HTERT RPE-1 (cell line): ENCODE data around the gene FAM170B.

Experiments
- in situ Hi-C: fragments of 300-500 bp; cut with MboI; formaldehyde crosslinking; loops from 4 replicates; pipeline ENCODE4 v1.14.3; 2020; ENCODE audit warnings: low sequenced_read_pairs

Gene FAM170B

DNA sequence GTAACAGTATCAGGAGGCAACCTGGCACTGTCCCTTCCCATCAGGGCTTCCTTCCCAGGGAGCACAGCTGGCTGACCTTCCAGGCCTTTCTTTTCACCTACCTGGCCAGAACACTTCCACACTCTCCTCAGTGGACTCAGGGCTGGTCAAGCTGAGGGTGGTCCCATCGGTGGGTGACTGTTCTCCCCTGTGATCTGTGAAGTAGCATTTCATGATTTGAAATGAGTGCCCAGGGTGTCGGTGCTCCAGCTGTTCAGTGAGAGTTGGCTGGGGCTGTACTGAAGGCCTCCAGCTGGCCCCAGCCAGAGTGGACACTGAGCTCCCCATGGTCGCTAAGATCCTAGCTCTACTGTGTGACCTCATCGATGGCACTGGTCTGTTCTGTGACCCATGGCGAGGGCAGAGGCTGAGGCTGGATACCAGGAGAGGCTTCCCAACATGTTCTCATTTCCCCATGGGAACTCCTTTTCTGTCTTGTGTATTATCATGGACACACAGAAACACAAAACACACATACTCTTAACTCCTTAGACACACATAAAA lies at the start of gene FAM170B:
FAM170B (minus strand) TSS at position 316 of the 543 bp plus-strand sequence; CDS start at position 213, 103 bp downstream.
- in situ Hi-C loops: no loop called here

DNA sequence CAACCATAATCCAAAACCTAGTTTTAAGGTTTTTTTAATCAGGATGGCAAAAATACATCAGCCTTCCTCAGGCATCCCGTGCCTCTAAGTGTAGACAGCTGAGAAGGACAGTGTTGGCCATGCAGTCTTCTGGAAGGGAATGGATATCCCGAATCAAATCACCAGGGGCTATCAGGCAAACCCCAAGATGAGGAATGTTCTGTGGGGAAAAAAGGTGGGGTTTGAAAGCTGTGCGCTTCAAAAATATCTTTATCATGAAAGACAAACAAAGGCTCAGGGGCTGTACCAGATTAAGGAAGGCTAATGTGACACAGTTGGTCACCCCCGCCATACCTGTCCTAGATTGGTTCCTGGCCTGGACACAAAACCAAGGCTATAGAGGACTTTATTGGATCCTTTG lies 49.0 kb upstream of the FAM170B start:
- in situ Hi-C loops: no loop called here

DNA sequence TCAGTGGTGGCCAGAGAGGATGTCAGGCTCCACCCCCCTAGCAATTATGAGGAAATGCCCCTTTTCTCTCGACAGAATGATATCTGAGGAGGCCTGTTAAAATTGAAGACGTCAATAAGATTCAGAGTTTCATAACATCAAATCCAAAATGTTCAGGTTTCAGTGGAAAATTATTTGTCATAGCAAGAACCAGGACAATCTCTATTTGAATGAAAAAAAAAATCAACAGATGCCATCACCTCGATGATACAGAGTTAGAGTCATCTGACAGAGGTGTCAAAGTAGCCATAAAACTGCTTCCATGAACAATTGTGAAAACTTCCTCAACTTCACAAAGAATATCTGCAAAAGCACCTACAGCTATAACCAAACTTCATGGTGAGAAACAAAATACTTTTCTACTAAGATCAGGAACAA lies 46.6 kb upstream of the FAM170B start:
- in situ Hi-C loops: no loop called here

DNA sequence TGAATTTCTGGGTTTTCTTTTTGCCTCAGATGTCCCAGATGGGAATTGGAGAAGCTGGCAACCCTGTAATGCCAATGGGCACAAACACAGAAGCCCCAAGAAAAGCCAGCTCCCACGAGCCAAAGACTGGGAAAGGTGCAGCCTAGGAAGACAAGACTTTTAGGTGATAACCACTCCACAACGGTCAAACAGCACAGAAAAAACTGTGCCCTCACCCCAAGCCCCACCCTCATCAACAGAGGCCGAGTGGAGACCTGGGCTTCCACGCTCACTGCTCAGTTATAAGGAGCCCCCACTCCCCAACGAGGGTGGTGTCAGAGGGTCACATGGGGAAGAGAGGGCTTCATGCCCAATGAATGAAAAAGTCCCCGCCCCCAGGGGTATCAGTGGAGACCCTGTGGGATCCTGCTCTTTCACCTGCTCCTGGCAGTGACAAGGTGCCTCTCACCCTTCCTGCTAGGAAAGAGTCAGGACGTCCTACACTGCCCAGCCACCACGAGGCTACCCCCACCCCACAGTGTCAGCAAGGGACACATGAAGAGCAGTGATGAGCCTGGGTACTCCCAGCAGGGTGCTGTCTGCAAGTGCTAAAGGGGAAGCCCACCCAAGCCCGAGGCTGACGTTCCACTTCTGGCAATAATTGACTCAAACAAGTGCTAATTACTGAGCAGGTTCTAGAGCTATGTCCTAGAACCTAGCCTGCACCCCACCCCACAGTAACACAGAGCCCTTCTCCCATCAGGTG lies 46.0 kb upstream of the FAM170B start:
- in situ Hi-C loops: no loop called here

DNA sequence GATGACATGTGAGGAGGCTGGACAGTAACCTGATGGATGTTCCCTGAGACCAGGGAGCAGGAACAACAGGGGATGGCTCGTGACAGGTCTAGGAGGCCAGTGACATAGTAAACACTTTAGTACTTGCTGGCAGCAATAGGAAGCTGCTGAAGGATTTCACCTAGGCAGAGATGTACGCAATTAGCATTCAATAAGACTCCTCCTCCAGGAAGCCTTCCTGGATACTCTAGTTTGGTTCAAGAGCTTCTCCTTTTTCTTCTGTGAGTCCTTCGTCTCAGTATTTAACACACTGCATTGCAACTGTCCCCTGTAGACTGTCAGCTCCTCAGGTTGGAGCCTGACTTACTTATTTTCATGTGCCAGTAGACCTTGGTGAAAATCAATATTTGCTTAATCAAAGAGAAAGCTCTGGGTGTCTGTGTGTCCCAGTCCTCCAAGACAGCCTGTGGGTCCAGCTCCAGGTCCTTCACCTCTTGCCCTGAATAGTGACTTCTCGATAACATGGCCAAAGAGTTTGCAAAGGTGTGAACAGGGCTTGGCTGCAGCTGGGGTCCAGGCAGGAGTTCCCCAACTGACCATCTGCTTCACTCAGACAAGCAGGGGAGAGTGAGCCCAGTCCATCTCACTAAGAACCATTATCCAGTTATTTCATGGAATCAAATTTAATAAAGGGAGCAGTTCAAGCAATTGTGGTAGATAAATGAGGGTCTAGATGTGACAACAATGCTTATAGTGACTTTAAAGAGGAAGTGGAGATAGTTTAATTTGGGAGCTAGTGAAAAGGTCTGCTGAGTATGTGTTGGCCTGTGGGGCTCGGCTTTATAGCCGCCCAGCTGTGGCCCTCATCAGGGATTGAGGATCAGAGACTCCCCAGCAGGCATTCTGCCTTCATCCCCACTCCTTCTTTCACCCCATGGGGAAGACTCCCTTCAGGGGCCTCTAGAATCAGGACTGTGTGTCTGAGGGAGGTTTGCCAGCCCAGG lies 45.0 kb upstream of the FAM170B start:
- in situ Hi-C loops: no loop called here

DNA sequence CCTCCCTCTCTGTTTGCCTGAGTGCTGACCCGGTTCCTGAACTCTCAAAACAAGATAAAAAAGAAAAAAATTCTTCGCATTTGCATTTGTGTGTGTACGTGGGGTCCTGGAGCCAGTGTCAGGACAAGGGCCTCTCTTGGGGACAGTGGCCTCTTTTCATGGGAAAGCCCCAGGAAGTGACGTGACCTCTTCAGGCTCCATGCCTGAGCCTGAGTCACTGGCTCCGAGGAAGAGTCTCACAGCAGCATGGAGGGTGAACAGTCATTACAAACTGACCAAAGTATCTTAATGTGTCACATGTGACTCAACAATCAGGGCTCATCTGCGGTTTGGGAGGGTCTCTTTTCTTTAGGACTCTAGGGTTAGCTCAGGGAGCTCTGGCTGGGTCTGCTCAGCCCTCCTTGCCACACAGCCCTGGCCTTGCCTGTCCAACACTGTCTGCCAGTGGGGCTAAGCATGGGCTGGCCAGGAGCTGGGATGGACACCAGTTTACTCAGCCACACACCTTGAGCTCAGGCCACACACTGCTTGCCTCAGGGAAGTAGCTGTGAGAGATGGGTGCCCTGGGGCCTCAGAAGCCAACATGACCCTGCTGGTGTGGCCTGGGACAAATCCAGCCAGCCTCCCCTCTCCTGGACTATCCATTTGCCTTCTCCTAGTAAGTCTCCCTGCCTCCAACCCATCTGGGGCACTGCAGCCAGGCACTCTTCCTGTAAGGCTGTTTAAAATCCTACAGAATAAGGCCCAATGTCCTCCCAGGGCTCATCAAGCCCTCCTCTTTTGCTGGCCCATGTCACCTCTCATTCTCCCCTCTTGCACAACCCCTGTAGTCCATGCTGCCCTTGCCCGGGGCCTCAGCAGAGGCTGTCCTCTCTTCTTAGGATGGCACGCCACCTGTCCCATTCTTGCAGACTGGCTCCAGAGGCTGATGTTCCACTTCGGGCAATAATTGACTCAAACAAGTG lies 43.9 kb upstream of the FAM170B start:
- in situ Hi-C loops: no loop called here

DNA sequence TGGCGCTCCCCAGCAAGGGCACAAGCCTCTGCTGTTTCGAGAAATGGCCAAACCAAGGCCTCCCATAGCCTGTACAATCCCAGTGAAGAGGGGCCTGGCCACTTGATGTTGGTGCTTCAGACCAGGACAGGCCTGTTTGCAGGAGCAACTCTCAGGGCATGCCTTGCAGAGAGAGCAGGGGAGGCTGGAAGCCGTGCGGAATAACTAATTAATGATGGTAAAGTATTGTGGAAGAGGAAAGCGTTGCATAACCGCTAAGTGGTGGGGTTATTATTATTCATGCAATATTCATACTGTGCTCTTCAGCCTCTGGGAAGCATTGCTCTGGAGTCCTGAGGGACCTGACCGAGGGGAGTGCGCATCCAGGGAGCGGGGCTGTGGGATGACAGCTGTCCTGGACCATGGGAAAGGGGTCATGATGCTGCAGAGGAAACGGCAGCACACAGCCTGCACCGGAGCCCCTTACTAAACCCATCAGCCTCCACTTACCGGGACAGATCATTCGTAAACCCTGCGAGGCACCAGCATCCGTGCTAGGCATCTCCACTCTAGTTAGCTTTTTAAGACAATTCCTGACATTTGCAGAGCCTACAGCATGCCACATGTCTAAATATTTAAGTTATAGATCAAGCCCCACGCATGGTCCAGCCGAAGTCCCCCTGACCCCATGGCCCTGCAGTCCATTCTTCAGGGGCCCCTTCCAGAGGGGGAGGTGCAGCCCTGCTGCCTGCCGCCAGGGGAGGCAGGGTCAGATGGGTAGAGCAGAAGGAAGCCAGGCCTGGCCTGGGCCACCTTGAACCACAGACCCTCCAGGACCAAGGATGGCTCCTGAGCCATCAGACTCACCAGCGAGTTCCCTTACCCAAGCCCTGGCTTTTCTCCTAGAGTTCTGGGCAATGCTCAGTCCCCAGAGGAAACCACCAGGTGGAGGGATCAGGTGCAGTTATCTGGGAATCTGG lies 42.8 kb upstream of the FAM170B start:
- in situ Hi-C loops: no loop called here

DNA sequence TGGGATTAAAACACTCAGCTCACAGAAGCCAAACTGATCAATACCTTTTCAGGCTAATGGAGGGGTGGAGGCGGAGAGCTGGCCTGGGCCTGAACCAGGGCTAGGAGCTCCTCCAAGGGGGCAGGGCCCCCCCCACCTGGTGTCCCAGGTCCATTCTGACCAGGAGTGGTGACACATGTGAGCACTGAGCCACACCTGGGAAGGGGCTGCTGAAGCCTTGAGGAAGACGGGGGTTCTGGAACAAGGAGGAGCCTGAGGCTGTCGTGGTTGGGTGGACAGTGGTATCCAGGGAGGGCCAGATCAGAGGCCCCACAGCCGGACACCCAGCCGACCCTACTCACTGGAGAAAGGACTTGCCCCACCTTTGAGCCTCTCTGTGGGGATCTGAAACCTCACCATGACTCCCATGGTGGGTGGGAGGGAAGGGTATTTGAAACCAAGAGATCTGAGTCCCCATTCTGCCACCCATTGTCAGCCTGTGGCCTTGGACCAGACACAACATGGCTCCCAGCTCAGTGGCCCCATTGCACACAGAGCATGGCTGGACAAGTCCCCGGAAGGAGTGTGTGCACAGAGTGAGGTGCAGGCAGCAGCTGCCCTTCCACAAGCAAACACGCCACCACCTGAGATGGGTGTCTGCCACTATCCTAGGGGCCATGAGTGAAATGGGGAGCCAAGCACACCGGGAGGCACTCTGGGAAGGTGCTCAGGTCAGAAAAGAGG lies 41.9 kb upstream of the FAM170B start:
- in situ Hi-C loops: no loop called here

DNA sequence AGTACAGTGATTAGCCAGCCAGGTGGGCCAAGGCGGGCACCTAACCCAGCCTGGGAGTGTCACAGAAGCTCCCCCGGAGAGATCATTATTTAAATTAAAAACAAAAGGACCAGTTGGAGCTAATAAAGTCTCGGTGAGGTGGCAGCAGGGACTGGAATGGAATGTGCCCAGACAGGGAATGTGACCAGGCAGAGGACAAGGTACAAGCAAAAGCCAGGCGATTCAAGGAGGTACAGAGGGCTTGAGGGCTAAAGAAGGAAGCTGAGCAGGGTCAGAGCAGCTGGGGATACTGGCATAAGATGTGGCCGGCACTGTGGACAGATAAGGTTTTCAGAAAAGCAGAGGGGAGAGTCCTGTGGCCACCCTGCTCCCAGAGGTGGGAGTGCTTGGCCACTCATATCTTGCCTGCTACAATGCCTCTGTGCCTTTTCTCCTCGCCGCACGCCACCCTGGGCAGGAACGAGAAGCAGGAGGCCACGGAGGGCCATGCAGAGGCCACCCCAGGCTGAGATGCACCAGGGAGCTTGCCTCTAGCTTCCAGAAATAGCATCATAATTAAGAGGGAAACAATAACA lies 41.2 kb upstream of the FAM170B start:
- in situ Hi-C loops: no loop called here

DNA sequence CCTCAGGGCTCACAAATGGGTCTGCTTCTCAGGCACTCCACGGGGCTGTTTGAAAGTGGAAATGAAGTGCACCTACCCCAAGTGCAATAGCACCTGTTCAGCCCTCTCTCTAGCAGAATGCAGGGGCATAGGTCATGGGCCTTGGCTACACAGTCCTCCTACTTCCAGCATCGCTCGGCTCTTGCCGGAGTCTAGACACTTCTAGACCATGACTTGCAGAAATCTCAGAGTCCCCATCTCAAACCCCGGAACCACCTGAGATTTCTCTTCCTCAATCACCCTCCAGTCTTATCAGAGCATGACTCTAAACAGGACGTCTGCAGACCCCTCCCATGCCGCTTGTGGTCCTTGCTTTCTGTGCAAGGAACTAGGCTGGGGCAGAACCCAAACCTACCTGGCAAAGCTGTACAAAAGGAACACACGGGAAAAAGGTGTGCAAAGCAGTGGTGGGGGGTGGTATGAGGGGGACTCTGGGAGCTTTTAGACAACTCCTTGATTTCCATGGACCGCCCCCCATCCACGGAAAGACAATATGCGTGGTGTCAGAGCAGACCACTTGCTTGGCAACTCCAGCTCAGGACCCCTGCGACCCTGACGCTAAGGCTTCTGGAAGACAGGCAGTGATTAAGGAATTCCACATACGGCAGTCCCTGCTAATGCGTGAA lies 40.6 kb upstream of the FAM170B start:
- in situ Hi-C loops: no loop called here

DNA sequence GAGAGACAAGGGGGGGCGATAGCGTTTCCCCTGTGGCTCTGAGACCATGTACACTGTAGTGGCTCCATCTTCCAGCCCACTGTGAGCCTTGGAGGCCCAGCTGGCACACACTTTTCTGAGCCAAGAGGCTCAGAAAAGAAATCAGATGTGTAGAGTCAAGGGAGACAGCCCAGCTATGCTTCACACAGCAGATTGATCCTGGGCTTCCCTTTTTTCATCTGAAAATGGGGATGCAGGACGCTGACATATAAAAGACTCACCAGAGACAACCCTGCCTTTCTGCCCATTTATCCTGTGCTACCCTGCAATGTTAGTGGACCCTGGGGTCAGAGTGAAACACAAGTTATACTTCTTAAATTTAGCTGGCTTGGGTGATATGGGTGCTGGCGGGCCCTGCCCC lies 40.0 kb upstream of the FAM170B start:
- in situ Hi-C loops: no loop called here

DNA sequence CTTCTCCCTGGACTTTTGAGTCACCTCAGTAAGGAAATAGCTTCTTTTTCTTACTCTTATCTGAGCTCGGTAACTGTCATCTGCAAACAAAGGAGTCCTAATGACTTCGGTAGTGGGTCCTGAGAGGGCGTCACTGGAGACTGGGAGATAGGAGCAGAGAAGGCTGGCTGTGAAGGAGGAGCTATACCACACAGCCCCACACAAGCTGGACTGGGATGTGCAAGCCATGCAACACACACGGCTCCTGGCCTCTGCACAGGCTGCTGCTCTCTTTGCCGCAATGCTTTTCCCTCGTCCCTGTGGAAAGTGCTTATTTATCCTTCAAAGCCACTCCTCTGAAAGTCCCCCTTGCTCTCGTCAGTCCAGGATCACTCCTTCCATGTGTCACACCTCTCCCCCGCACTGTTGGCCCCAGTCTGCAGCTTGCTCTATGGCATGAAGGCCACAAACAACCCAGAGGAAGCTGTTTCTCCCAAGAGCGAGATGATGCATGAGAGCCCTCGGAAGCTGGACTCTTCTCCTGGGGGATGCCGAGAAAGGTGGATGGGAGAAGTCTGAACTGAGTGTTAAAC lies 39.5 kb upstream of the FAM170B start:
- in situ Hi-C loops: no loop called here

DNA sequence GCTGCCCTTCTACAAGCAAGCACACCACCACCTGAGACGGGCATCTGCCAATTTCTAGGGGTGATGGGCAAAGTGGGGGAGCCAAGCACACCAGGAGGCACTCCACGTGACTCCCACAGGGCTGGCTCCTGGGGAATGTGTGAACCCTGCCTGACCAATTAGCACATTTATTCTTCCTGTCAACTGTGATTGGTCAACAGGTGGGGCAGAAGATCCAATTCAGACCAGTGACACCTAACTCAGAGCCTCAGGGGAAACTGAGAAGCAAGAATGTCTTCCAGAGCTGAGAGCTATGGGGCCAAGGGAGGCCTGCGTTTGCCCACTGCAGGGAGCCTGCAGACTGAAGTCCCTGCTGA lies 38.9 kb upstream of the FAM170B start:
- in situ Hi-C loops: no loop called here

DNA sequence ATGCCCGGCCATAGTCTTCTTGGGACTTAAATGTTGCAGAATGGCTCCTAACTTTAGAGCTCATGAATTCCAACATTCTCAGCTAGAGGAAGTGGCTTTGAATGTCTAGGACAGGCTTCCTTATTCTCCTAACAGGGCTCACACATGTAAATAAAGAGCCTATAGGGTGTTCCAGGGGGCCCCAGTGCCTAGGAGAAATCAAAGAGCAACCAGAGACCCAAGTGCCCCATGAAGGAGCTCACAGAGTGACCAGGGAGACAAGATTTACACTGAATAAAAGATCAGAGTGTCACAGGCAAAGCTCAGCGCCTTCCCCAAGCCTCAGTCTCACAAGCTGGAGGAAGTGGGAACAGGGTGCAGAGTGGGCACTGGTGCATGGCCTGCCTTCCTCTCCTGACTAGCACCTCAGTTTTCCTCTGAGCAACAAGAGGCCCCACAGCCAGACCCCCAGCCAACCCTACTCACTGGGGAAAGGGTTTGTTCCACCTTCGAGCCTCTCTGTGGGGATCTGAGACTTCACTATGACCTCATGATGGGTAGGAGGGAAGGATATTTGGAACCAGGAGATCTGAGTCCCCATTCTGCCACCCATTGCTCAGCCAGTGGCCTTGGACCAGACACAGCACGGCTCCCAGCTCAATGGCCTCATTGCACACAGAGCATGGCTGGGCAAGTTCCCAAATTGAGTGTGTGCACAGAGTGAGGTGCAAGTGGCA lies 38.4 kb upstream of the FAM170B start:
- in situ Hi-C loops: no loop called here

DNA sequence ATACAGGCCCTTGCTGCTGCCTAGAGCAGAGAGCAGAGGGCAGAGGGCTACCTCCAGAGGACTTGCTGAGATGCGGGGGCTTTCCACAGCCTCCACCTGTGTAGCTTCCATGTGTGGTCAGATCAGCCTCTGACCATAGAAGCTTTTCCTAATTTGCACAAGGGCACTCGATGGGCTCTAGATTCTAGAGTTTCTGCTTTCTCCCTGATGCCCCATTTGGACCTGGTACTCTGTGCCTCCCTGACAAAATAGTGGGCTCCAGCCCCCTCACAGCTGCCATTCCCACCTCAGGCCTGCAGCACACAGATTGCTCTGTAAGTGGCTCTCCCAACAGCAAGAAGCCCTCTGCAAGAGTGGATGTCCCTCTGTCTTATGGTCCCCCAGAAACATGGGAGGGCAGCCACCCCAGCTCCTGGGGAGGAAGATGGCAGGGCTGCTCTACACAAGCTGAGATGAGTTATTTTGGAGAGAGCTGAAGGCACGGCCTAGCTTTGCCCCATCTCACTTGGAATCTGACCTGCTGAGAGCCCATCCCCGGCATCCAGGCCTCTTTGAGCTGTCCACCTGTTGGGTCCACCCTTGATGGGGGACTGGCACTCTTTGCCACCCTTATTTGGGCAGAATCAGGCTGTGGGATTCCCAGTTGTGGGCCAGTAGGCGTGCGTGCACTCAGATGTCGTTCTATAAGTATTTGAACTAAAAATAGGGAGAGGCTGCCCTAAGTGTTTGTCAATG lies 37.7 kb upstream of the FAM170B start:
- in situ Hi-C loops: no loop called here

DNA sequence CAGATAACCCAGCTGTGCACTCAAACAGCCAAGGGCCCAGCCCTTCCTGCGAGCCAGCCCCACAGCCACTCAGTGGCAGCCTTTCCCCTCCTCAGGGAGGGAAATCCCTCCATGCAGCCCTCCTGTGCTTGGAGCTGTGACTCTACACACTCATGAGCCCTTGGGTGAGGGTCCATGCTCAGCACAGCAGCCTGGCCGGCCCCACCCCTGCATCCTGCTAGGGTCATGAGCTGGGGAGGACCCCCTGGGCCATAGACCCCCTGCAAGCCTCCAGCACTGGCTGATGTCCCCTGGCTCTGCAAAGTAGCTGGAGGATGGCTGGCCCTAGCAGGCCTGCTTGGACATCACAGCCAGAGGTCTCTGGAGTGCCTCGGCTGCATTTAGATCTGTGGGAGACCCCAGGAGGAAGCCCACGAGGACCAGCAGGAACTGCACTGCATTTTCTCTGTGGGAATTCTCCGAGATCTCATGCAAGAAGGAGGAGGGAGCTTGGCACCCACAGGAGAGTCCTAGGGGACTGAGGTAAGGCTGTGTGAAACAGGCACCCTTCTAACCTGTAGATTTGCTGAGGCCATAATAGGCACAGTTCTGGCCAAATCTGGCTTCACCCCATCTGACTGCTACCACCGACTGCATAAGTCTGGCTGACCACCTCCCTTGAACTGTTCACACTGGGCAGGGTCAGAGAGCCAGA lies 37.0 kb upstream of the FAM170B start:
- in situ Hi-C loops: no loop called here
